ENCODE results near the gene FBLN1. TPM values are rescaled to one million over a fixed set of nuclear protein-coding genes. Genes with fewer than 3 reads are reported as not detected.

FBLN1 gene
- total and polyA plus RNA-seq, 2 donors (not counting 1 experiment from before 2014, with no cell fraction given) = not detected

DNA sequence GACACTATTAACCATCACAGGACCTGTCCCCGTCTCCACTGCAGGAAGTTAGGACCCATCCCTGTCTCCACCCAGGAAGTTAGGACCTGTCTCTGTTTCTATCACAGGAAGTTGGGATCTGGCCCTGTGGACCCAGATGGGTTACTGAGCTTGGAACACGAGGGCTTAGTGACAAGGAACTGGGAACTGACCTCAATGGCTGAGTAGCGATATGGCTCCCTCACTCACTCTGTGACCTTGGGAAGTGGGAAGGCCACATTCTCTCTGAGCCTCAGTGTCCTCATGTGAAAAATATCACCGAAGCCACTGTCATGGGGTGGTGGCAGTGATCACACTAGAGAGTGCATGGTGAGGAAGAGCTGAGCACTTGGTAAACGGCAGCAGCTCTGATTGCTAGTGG is 59.4 kb downstream of the FBLN1 start:
- Histone ChIP-seq H4K20me1 (ENCODE audit: control insufficient read depth, insufficient read depth, low read length, poor library complexity, severe bottlenecking) (no peaks in the 10 kb centered on the region), H3K27ac (ENCODE audit: low read length in 2 of 2) (no peak overlapping the region), H3K27me3 (replicated peaks in 1 of 4; ENCODE audit: control extremely low read depth in 1 of 4, control insufficient read depth in 3 of 4, insufficient read depth in 4 of 4, low read length in 3 of 4) (peaks cover 0 to 13% (median 0%) of the 10 kb centered on the region in 4 experiments), H3K4me2 (replicated peaks; ENCODE audit: low read depth, low read length, poor library complexity, severe bottlenecking) (no peak overlapping the region), H3K4me3 (ENCODE audit: control extremely low read depth in 1 of 5, extremely low read depth in 1 of 5, insufficient read depth in 1 of 5, low read depth in 2 of 5, low read length in 4 of 5) (no peak overlapping the region), H2AFZ (ENCODE audit: insufficient read depth, low read depth, low read length, poor library complexity, severe bottlenecking) (no peak overlapping the region), H3K36me3 (replicated peaks in 1 of 2; ENCODE audit: control extremely low read depth in 1 of 2, control insufficient read depth in 1 of 2, extremely low read depth in 1 of 2, insufficient read depth in 2 of 2, low read length in 1 of 2) (no peaks in the 10 kb centered on the region), H3K79me2 (ENCODE audit: control insufficient read depth, insufficient read depth, low read length) (no peaks in the 10 kb centered on the region), H3K9ac (ENCODE audit: low read length) (no peak overlapping the region), H3K4me1 (ENCODE audit: control insufficient read depth in 2 of 2, insufficient read depth in 2 of 2, low read length in 2 of 2) (no peaks in the 10 kb centered on the region), H3K9me3 (ENCODE audit: control extremely low read depth in 1 of 3, control insufficient read depth in 2 of 3, insufficient read depth in 1 of 3, low read length in 2 of 3) (peaks cover 0 to 23% (median 5%) of the 10 kb centered on the region in 3 donors)
- CTCF ChIA-PET = no interaction called here
- Mint-ChIP-seq H3K4me3 (no peak overlapping the region), H3K4me1 (no peaks in the 10 kb centered on the region), H3K9me3 (ENCODE audit: insufficient read depth) (peaks cover 10% of the 10 kb centered on the region), H3K27me3 (peaks cover 27% of the 10 kb centered on the region), H3K27ac (no peak overlapping the region)
- TF ChIP-seq, protein P1, sequence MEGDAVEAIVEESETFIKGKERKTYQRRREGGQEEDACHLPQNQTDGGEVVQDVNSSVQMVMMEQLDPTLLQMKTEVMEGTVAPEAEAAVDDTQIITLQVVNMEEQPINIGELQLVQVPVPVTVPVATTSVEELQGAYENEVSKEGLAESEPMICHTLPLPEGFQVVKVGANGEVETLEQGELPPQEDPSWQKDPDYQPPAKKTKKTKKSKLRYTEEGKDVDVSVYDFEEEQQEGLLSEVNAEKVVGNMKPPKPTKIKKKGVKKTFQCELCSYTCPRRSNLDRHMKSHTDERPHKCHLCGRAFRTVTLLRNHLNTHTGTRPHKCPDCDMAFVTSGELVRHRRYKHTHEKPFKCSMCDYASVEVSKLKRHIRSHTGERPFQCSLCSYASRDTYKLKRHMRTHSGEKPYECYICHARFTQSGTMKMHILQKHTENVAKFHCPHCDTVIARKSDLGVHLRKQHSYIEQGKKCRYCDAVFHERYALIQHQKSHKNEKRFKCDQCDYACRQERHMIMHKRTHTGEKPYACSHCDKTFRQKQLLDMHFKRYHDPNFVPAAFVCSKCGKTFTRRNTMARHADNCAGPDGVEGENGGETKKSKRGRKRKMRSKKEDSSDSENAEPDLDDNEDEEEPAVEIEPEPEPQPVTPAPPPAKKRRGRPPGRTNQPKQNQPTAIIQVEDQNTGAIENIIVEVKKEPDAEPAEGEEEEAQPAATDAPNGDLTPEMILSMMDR (IDR thresholded peaks at IDR 0.05) = no peak
- TF ChIP-seq EZH2 (IDR thresholded peaks at IDR 0.05; ENCODE audit: borderline replicate concordance, insufficient read depth, low read depth, low read length, poor library complexity, severe bottlenecking) = no peak
- no peak for DNase-seq
- intact Hi-C loops (cut with micrococcal nuclease) = no loop called here
- POLR2A ChIA-PET = no interaction called here
- no peak for ATAC-seq (ENCODE audit: low read depth)
- 88% methylated on average over 5 of the region's 5 CpGs for whole genome bisulfite sequencing (ENCODE audit: insufficient coverage)

DNA sequence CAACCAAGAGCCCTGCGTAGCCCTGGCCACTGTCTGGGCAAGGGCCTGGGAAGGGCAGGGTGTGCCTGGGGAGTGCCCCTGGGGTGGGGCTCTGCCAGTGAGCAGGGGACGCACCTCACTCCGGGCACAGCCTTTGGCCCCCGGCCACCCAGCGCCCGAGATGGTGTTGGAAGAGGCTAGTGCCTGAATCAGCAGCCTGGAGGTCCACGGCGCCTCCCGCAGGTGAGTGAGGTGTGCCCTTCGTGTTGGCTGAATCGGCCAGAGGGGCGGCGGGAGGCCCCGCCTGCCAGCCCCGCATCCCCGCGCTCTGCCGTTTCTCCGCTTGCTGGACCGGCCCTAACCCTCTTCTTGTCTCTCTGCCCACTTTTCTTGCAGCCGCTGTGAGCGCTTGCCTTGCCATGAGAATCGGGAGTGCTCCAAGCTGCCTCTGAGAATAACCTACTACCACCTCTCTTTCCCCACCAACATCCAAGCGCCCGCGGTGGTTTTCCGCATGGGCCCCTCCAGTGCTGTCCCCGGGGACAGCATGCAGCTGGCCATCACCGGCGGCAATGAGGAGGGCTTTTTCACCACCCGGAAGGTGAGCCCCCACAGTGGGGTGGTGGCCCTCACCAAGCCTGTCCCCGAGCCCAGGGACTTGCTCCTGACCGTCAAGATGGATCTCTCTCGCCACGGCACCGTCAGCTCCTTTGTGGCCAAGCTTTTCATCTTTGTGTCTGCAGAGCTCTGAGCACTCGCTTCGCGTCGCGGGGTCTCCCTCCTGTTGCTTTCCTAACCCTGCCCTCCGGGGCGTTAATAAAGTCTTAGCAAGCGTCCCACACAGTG is 60.1 kb downstream of the FBLN1 start:
- no peak overlapping the region for H3K27ac Mint-ChIP-seq
- Histone ChIP-seq H2AFZ (ENCODE audit: insufficient read depth, low read depth, low read length, poor library complexity, severe bottlenecking) (no peak overlapping the region), H3K27me3 (replicated peaks in 1 of 4; ENCODE audit: control extremely low read depth in 1 of 4, control insufficient read depth in 3 of 4, insufficient read depth in 4 of 4, low read length in 3 of 4) (peaks cover 0 to 15% (median 0%) of the 10 kb centered on the region in 4 experiments), H3K79me2 (ENCODE audit: control insufficient read depth, insufficient read depth, low read length) (no peaks in the 10 kb centered on the region), H3K9ac (ENCODE audit: low read length) (no peak overlapping the region), H3K4me1 (ENCODE audit: control insufficient read depth in 2 of 2, insufficient read depth in 2 of 2, low read length in 2 of 2) (no peaks in the 10 kb centered on the region), H4K20me1 (ENCODE audit: control insufficient read depth, insufficient read depth, low read length, poor library complexity, severe bottlenecking) (no peaks in the 10 kb centered on the region), H3K27ac (ENCODE audit: low read length in 2 of 2) (no peak overlapping the region), H3K4me3 (ENCODE audit: control extremely low read depth in 1 of 5, extremely low read depth in 1 of 5, insufficient read depth in 1 of 5, low read depth in 2 of 5, low read length in 4 of 5) (no peak overlapping the region), H3K9me3 (ENCODE audit: control extremely low read depth in 1 of 3, control insufficient read depth in 2 of 3, insufficient read depth in 1 of 3, low read length in 2 of 3) (peaks cover 0 to 24% (median 5%) of the 10 kb centered on the region in 3 donors), H3K36me3 (replicated peaks in 1 of 2; ENCODE audit: control extremely low read depth in 1 of 2, control insufficient read depth in 1 of 2, extremely low read depth in 1 of 2, insufficient read depth in 2 of 2, low read length in 1 of 2) (no peaks in the 10 kb centered on the region), H3K4me2 (replicated peaks; ENCODE audit: low read depth, low read length, poor library complexity, severe bottlenecking) (no peak overlapping the region)
- ATAC-seq (ENCODE audit: low read depth) (no peak), DNase-seq (no peak)
- ChIA-PET CTCF (interaction anchor here (1.1 kb wide), 1 partner anchor 82 kb away, joined by 3 read pairs; no protein-coding TSS in a partner anchor), POLR2A (no interaction called here)
- WGBS (ENCODE audit: insufficient coverage) = 97% methylated on average over 39 of the region's 44 CpGs
- H3K4me3 Mint-ChIP-seq = no peak overlapping the region
- peaks cover 10% of the 10 kb centered on the region for H3K9me3 Mint-ChIP-seq (ENCODE audit: insufficient read depth)
- H3K4me1 Mint-ChIP-seq = no peaks in the 10 kb centered on the region
- intact Hi-C loops (cut with micrococcal nuclease) = no loop called here
- TF ChIP-seq EZH2 (IDR thresholded peaks at IDR 0.05; ENCODE audit: borderline replicate concordance, insufficient read depth, low read depth, low read length, poor library complexity, severe bottlenecking) = no peak
- peaks cover 27% of the 10 kb centered on the region for H3K27me3 Mint-ChIP-seq

Data from B cell (primary cell).